Upper lobe of left lung (tissue), 4 donors: ENCODE results near the gene EXOC7.

Source experiments
- POLR2A ChIP-seq, 4 donors: fragments of 450-650 bp; IDR thresholded peaks; one replicate each; pipeline ENCODE4 v1.5.1; 2016 to 2017; ENCODE audit warnings: antibody characterized with exemption in 4 of 4, mild to moderate bottlenecking in 2 of 4
- TF ChIP-seq, protein P1 (sequence below), 6 experiments: fragments of 450-650 bp in 4 of 6; fragments of 200-600 bp in 2 of 6; sonication (generic) in 2 of 6; IDR thresholded peaks; one replicate each; pipeline ENCODE4 v1.5.1; 2016 to 2019; ENCODE audit warnings: antibody characterized with exemption in 6 of 6

GRCh38 chr17:76107509-76107908, 3.9 kb upstream of the EXOC7 start:
- TF ChIP-seq POLR2A (IDR thresholded peaks at IDR 0.05), result no peak
- TF ChIP-seq, protein P1, sequence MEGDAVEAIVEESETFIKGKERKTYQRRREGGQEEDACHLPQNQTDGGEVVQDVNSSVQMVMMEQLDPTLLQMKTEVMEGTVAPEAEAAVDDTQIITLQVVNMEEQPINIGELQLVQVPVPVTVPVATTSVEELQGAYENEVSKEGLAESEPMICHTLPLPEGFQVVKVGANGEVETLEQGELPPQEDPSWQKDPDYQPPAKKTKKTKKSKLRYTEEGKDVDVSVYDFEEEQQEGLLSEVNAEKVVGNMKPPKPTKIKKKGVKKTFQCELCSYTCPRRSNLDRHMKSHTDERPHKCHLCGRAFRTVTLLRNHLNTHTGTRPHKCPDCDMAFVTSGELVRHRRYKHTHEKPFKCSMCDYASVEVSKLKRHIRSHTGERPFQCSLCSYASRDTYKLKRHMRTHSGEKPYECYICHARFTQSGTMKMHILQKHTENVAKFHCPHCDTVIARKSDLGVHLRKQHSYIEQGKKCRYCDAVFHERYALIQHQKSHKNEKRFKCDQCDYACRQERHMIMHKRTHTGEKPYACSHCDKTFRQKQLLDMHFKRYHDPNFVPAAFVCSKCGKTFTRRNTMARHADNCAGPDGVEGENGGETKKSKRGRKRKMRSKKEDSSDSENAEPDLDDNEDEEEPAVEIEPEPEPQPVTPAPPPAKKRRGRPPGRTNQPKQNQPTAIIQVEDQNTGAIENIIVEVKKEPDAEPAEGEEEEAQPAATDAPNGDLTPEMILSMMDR (IDR thresholded peaks at IDR 0.05), result no peak
